Lower leg skin (tissue), 4 donors: ENCODE measurements around the gene KCNJ11. TPM values are rescaled to one million over a fixed set of nuclear protein-coding genes. Genes with fewer than 3 reads are reported as not detected.

Experiments used
- DNase-seq, 2 donors: peaks; one replicate each; pipeline ENCODE4 v3.0.0-alpha.2; 2019; ENCODE audit warnings: low spot score in 2 of 2
- H3K4me3 ChIP-seq: fragments of 200-600 bp; sonication (generic); 2 replicates; pipeline ENCODE4 v1.5.1; 2017; ENCODE audit warnings: mild to moderate bottlenecking, low read depth; ENCODE audit not compliant: poor library complexity, severe bottlenecking
- CTCF ChIP-seq, 3 donors: fragments of 450-650 bp; IDR thresholded peaks; one replicate each; pipeline ENCODE4 v1.5.1; 2016; ENCODE audit warnings: antibody characterized with exemption in 3 of 3, mild to moderate bottlenecking in 3 of 3, moderate library complexity in 2 of 3
- POLR2A ChIP-seq, 2 donors: fragments of 450-650 bp; IDR thresholded peaks; one replicate each; pipeline ENCODE4 v1.6.1; 2016 to 2017; ENCODE audit warnings: antibody characterized with exemption in 2 of 2, mild to moderate bottlenecking in 1 of 2, moderate library complexity in 1 of 2
- WGBS, 2 donors: methylation state at CpG; one replicate each; pipeline ENCODE4 v1.1.5; 2018; 5-methylcytosine and 5-hydroxymethylcytosine counted together
- intact Hi-C: fragments of 100-400 bp; cut with DNase I; formaldehyde crosslinking; loops from one replicate; pipeline ENCODE4 v1.15.0; 2023; ENCODE audit warnings: low total_unique reads
- total RNA-seq, 4 donors: library from RNA; depleted of rRNA; stranded (reverse); fragments of >200 nt; gene quantifications; one replicate each; pipeline ENCODE4 v1.1.0, GENCODE V29; 2016

Gene KCNJ11
- total RNA-seq, 4 donors from 2014 or later, result 2.0 to 20.5 (median 4.7) TPM

GRCh38 chr11:17402486-17402885, 14.0 kb upstream of the KCNJ11 start:
- no peak for DNase-seq
- TF ChIP-seq CTCF (IDR thresholded peaks at IDR 0.05) (no peak), POLR2A (IDR thresholded peaks at IDR 0.05) (no peak)
- H3K4me3 ChIP-seq, result no peak overlapping the region
- 90 to 95% methylated on average over 8 of the region's 8 CpGs for WGBS, 2 donors
- intact Hi-C loops, result no loop called here

GRCh38 chr11:17401841-17402240, 13.4 kb upstream of the KCNJ11 start:
- TF ChIP-seq POLR2A (IDR thresholded peaks at IDR 0.05) (no peak), CTCF (IDR thresholded peaks at IDR 0.05) (no peak)
- no peak overlapping the region for H3K4me3 ChIP-seq
- intact Hi-C loops, result no loop called here
- no peak for DNase-seq
- 76 to 79% methylated on average over 8 of the region's 8 CpGs for WGBS, 2 donors

- no peak for TF ChIP-seq CTCF (IDR thresholded peaks at IDR 0.05)
- no peak for TF ChIP-seq POLR2A (IDR thresholded peaks at IDR 0.05)
- no peak for DNase-seq
- no peak overlapping the region for H3K4me3 ChIP-seq
- intact Hi-C loops, result no loop called here
- WGBS, 2 donors, result 87 to 93% methylated on average over 2 of the region's 2 CpGs
These were observed 12.9 kb upstream of the KCNJ11 start for GRCh38 chr11:17401316-17401715.

GRCh38 chr11:17400048-17400775, 11.8 kb upstream of the KCNJ11 start:
- intact Hi-C loops, result no loop called here
- WGBS, 2 donors, result 85% methylated on average over 19 of the region's 19 CpGs
- DNase-seq, result no peak
- no peak overlapping the region for H3K4me3 ChIP-seq
- no peak for TF ChIP-seq CTCF (IDR thresholded peaks at IDR 0.05)
- no peak for TF ChIP-seq POLR2A (IDR thresholded peaks at IDR 0.05)

GRCh38 chr11:17399236-17399635, 10.8 kb upstream of the KCNJ11 start:
- no peak for TF ChIP-seq CTCF (IDR thresholded peaks at IDR 0.05)
- no peak for TF ChIP-seq POLR2A (IDR thresholded peaks at IDR 0.05)
- H3K4me3 ChIP-seq, result no peak overlapping the region
- intact Hi-C loops, result no loop called here
- no peak for DNase-seq
